ENCODE data around the gene POU2F1. TPM values are rescaled to one million over a fixed set of nuclear protein-coding genes. Genes with fewer than 3 reads are reported as not detected.

POU2F1 gene
- total RNA-seq, 2 donors from 2014 or later, result 7.6 to 9.5 TPM

DNA sequence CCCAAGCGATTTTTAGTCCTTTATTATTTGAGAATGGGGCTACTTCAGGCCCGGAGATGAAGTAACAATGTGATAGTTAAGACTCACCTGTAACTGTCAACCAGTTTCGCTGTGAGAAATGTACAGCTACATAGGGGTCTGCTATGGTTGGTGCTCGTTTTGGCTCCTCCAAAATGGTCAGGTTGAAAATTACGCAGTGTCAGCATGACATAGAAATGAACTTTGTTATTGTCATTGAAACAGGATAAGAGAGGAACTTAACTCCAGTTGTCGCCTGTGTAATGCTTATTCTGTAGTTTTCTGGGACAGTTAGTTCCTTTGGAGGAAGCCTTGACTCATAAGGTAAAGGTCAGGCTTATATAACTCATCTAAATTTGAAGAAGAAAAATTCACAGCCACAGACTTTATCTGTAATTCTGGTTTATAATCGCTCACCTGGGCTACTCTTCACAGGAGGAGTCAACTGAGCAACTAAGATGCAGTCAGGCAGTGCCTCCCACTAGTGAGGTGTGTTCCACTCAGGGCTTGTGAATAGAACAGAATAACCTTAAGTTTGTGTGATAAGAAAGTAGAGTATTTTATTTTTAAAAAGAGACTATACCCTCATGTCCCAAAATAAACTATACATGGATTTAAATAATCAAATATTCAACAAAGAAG lies 166.7 kb downstream of the POU2F1 start:
- ATAC-seq (peak in 1 of 2 donors; percentile 59), DNase-seq (no peak)
- intact Hi-C loops (cut with DNase I), result no loop called here

DNA sequence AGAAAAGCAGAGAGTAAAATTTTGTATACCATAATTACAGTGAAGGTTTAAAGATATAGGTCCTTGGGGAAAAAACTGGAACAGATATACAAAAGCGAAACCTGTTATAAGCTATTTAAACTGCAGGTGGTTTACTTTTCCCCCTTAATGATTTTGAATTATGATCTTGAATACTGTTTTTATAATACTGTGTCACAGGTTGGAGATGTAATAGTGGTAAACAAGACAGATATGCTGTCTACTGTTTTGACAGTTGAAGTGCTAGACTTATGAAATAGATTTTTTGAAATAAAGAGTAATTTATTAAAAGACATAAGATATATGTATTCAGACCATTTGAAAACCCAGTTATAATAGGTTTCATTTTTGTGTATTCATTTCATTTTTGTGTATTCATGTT lies 168.3 kb downstream of the POU2F1 start:
- intact Hi-C loops (cut with DNase I), result no loop called here
- no peak for ATAC-seq

DNA sequence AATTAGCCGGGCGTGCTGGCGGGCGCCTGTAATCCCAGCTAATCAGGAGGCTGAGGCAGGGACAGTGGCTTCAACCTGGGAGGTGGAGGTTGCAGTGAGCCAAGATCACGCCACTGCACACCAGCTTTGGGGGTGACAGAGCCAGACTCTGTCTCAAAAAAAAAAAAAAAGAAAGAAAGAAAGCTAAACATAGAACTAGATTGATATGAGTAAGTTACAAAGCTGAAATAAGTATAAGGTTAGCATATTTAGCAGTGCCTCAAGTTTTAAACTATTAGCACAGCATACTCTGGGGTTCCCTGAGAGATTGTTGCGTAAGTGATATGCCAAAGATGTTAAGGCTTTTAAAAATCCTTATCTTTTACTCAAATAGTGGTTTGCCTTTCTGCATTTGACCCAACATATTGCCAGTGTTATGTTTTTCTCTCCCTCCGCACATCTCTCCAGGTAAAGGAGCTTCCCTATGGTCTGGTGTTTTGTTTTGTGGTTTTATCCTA lies 171.6 kb downstream of the POU2F1 start:
- DNase-seq (no peak), ATAC-seq (no peak)
- intact Hi-C loops (cut with DNase I), result no loop called here

More for the DNA sequence above, 168.3 kb downstream of the POU2F1 start:
- no peak for DNase-seq

DNA sequence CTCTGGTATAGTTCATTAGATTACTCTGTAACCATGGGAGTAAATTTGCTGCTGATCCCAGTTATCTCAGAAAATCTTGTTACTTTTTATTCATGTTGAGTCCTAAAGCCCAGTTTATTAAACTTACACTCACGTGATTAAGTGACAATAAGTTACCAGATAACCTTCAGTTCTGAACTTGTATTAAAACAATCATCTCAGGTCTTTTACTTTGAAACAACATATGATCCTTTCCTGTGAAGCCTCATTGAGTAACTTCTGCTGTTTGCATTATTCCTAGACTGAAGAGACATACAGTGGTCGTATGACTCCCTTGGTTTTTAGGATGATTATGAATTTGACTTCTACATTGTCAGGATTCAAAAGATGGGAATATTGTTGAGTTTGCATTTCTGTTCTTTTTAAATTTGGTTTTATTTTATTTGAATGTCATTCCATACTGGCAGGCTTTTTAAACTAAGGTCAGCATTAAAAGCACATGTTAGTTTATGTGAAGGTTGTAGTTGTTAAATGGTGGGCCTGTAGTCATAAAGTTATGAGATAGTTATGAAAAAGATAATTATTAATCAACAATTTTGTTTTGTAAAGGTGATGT lies 179.8 kb downstream of the POU2F1 start:
- intact Hi-C loops (cut with DNase I), result loop anchor here (5.0 to 10.0 kb wide), 2 partner anchors 132 to 134 kb away; no protein-coding TSS in a partner anchor
- no peak for ATAC-seq

DNA sequence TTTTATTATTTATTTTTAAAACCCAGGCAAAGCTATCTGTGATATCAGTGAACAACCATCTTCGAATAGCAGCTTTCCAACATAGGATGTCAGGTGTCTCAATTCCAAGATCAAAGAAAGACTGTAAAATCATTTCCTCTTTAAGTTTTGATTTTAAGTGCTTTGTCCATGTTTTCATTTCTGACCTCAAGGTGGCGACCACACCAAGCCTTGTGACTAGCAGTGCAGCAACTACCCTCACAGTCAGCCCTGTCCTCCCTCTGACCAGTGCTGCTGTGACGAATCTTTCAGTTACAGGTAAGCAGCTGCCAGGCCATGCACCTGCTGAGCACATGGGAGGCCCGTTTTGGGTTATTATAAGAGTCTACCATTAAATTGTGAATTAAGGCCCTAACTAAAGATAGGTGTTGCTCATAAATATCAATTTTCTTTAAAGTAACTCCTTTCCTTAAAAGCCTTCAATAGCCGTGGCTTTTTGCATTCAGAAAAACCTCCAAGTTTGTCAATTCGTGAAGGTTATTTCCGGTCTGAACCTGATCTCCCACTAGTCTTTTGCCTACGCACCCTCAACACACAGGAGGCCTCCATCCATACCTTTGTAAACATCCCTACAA lies 180.7 kb downstream of the POU2F1 start:
- DNase-seq (peak; percentile 35), ATAC-seq (peak; percentile 66 to 77)

More for the DNA sequence above, 179.8 kb downstream of the POU2F1 start:
- DNase-seq, result no peak

DNA sequence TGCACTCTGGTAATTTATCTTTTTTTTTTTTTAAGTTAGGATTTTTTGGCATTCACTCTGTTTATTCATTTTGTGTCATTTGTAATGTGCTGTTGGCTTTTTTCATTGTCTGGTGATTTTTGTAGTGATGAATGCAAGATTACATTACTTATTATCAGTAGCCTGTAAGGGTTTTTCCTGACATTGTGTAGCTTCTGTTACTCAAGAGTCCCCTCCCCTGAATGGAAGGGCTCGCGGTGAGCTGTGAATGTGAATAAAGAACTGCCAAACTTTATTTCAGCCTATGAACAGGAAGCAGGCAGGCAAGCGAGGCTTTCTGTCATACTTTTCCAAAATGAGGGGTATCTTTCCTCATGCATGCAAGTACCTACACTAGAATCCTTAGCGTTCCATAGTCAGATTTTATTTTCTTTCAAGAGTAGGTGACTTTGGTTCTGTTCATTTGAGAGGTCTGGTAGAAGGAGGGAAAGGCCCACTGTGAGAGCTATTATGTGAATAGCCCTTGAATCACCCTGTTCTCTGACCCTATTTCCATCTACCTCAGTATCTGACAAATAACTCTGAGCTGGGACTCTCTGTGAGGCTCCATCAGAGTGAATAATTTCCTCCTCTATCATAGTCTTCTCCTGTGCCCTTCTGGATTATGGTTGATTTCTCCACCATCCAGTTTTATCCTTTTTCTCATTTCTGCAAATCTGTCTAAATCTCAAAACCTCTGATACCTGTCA lies 183.6 kb downstream of the POU2F1 start:
- ATAC-seq, result no peak
- intact Hi-C loops (cut with DNase I), result loop anchor here (5.0 to 10.0 kb wide), 2 partner anchors 128 to 130 kb away; no protein-coding TSS in a partner anchor

More for the DNA sequence above, 180.7 kb downstream of the POU2F1 start:
- intact Hi-C loops (cut with DNase I), result loop anchor here (5.0 to 10.0 kb wide), 2 partner anchors 131 to 133 kb away; no protein-coding TSS in a partner anchor

DNA sequence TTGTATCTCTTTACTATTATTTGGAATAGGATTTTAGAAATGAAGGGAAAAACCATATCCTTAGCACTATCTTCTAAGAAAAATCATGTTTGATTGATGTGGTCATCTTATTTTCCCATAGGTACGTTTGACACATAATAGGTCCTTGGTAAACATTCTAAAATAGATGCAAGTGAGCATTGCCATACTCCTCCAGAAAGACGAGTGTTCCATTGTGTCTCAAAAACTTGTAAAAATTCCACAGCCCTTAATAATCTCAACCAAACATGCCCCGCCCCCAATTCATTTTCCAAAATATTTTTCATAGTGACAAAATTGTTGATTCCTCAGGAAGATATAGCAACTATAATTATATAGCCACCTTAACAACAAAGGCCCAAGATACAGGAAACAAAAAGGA lies 184.2 kb downstream of the POU2F1 start:
- ATAC-seq, result no peak
- intact Hi-C loops (cut with DNase I), result loop anchor here (5.0 to 10.0 kb wide), 2 partner anchors 127 to 130 kb away; no protein-coding TSS in a partner anchor
- DNase-seq, result no peak

More for the DNA sequence above, 183.6 kb downstream of the POU2F1 start:
- DNase-seq, result no peak

DNA sequence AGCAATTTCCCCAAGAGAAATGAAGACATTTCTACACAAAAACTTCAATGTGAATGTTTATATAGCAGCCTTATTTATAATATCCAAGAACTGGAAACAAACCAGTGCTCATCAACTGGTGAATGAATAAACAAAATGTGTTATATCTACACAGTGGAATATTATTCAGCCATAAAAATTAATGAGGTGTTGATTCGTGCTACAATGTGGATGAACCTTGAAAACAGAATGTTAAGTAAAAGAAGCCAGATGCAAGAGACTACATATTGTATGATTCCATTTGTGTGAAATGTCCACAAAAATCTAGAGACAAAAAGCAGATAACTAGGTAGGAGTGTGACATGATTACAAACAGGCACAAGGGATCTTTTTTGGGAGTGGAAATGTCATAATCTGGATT lies 187.7 kb downstream of the POU2F1 start:
- ATAC-seq (no peak), DNase-seq (no peak)
- intact Hi-C loops (cut with DNase I), result loop anchor here in 1 of 2 donors (10.0 kb wide), 1 partner anchor 126 kb away; no protein-coding TSS in a partner anchor

DNA sequence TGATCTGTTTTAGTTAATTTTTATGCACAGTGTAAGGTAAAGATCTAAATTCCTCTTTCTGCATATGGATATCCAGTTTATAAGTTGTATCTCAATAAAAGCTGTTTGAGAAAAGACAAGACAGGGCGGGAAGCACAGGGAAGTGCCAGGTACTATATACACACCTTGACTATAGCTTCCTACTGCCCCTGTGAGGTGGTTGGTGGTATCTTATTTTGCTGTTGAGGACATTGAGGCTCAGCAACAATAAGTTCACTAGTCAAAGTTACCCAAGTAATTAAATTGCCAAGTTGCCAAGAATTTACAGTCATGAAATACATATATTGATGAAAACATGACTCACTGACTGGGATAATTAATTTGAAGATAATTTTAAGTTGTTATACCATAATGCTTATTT lies 188.5 kb downstream of the POU2F1 start:
- ATAC-seq (no peak), DNase-seq (no peak)
- intact Hi-C loops (cut with DNase I), result loop anchor here in 1 of 2 donors (10.0 kb wide), 1 partner anchor 126 kb away; no protein-coding TSS in a partner anchor

DNA sequence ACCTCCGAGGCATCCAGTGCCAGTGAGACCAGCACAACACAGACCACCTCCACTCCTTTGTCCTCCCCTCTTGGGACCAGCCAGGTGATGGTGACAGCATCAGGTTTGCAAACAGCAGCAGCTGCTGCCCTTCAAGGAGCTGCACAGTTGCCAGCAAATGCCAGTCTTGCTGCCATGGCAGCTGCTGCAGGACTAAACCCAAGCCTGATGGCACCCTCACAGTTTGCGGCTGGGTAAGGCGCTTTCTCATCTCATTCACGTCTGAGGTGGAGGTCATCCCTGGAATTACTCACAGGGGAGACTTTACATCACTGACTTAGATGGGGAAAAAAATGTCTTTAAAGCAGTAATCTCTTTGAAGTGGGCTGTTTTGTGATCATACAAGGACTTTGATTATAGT lies 191.4 kb downstream of the POU2F1 start:
- DNase-seq (no peak), ATAC-seq (no peak)
- intact Hi-C loops (cut with DNase I), result no loop called here

DNA sequence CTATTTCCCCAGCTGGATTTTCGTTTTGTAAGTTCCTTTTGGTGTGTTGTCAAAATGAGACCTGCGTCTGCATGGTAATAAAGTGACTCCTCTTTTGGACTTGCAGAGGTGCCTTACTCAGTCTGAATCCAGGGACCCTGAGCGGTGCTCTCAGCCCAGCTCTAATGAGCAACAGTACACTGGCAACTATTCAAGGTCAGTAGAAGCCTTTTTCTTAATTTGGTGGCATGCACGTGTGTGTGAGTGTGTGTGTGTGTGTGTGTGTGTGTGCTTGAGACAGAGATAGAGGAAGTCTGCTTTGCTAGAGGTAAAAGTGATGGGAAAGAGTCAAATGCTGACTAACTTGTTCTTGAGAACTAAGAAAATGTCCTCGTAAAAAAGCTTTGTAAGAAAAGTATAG lies 192.2 kb downstream of the POU2F1 start:
- ATAC-seq (no peak), DNase-seq (no peak)
- intact Hi-C loops (cut with DNase I), result no loop called here

DNA sequence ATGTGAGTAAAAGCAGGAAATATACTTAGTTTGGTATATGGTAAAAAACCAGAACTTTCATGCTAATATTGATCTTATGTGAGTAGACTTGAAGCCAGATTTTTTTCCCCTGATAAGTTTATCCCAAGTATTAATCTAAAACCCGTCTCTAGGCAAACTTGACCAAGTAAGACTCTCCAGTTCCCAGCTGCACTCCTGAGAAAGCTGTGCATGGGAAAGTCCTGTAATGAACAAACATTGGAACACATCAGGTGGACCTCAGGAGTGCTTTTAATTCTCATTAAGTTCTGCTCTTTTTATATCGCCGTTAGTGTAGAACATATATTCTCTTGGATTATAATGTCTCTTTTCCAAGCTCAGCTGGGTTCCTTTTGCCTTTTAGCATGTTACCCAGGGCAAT lies 192.6 kb downstream of the POU2F1 start:
- DNase-seq, result no peak
- intact Hi-C loops (cut with DNase I), result no loop called here
- no peak for ATAC-seq

DNA sequence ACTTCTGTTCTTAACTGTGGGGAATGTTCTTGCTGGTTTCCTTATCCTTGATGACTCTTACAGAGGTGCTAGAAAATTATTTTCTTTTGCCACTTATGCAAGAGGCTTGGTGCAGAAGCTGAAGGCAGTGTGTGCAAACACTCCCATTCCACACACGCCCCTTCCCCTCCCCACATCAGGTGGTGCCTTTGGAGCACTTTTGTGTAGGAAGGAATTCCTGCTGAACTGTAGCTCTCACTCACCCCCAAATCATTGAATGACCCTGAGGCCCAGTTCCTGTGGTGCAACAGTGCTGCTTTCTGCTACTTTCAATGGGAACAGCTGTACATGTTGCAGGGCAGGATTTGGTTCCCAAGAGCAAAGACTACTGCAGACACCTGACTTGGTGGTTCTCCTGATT lies 195.8 kb downstream of the POU2F1 start:
- ATAC-seq (no peak), DNase-seq (no peak)
- intact Hi-C loops (cut with DNase I), result no loop called here

DNA sequence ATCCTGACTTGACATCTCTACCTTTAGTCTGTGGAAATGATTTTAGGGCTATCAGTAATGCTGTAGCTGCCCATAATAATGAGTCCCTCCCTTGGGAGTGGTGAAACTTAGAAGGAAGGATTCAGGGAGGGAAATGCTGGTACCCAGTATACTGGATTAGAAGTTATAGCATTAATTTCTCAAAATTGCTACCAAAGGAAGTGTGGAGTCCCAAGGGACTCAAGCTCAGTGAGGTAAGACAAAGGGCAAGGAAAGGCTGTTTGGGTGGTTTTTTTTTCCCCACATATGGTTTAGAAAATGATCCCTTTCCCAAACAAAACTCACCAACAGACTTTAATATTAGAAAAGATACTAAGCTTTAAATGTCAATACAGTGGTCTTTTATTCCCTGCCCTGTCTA lies 197.7 kb downstream of the POU2F1 start:
- ATAC-seq (no peak), DNase-seq (no peak)
- intact Hi-C loops (cut with DNase I), result no loop called here

DNA sequence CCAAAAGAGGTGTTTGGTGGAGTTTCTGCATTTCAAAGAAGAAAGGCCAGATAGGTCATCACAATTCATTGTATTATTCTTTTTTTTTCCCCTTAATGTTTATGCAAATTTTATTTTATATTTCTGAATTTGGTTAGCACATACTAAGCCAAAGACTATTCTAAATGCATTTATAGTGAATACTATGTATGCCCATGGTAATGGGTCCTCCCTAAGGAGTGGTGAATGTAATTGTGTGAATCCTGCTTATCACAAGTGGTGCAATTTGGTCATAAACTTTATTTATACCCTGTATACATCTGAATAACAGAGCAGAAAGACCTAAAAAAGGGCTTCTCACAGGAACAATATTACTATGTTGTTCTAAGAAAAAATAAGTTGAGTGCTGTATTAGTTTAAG lies 198.6 kb downstream of the POU2F1 start:
- intact Hi-C loops (cut with DNase I), result no loop called here
- ATAC-seq (no peak), DNase-seq (no peak)

DNA sequence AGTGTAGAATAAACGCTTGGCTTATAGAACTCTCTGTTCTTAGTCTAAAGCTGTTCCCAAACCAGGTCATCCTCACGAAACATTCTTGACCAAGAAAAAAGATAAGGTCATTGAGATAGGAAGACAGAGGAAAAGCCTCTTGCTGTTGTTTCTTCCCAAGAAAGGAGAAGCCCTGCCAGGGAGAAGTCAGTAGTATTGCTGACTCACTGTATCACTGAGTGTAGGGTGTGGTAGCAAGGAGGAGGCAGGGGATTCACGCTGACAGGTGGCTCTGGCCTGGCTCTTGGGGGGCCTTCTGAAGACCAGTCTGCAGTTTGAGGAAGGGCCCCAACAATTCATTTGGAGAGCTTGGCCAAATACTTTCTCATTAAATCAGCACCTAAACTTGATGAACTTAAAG lies 199.8 kb downstream of the POU2F1 start:
- DNase-seq (no peak), ATAC-seq (no peak)
- intact Hi-C loops (cut with DNase I), result no loop called here

DNA sequence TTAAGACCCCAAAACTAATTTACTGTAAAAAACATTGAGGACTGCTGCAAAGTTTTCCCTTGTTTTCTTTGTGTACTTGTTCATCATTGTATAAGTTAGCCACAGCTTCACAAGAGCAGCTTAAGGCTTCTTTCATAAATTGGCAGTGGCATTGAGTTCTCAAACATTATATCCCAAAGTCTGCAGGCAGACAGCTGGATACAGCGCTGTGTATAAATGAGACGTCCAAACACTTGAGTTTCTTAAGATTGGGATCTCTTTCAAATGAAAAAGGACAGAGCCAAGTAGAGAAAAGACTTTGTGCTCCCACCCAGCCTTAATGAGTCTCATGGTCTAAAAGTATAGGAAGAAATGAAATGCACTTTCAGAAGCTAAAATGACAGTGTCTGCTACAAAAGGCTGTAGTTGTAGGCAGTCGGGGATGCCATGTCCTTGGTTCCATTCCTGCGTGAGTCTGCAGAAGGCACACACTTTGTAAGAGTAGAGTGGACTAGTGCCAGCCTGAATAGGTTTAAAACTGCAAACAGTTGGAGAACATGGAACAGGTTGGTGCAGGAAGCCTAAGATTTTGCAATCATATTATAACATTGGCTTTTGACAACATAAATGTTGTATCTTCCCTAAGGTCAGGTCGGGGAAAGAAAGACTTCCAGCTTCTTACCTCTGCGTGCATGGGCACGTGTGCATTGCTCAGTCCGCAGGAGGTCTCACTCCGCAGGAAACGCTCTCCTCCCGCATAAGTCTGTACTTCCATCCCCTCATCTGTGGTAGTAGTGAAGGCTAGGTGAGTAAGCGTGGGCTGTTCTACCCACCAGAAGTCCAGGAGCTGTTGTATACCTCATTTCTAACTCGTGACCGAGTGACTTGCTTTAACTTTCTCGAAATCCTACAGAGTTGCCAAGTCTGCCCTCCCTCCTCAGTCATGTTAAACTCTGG lies 203.3 kb downstream of the POU2F1 start:
- intact Hi-C loops (cut with DNase I), result no loop called here
- no peak for DNase-seq
- no peak for ATAC-seq

DNA sequence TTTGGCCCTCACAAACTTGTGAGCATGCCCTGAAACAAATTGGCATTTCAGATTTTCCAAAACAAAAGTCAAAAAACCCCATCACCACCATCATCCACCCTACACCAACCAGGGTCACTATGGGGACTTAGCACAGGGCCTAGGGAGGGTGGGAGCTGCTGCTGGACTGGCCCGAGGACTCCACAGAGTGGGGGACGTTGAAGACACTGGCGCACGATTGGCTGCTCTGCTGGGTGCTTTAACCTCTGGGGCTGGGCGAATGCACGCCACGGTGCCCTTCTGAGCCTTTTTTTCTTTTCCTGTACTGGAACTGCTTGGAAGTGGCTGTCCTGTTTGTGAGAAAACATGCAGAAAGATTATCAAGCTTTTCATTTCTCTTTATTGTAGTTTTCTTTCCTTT lies 204.8 kb downstream of the POU2F1 start:
- intact Hi-C loops (cut with DNase I), result no loop called here
- DNase-seq (no peak), ATAC-seq (no peak)
